ENCODE results near the gene NAA60.

- no peak for TF ChIP-seq FOXK2 (IDR thresholded peaks at IDR 0.05)
- TF ChIP-seq HDGF (IDR thresholded peaks at IDR 0.05; ENCODE audit: borderline replicate concordance): no peak
- TF ChIP-seq BHLHE40 (IDR thresholded peaks at IDR 0.05; ENCODE audit: borderline replicate concordance): no peak
- TF ChIP-seq ELF4 (IDR thresholded peaks at IDR 0.05): peak; percentile 69
- TF ChIP-seq, protein P1, sequence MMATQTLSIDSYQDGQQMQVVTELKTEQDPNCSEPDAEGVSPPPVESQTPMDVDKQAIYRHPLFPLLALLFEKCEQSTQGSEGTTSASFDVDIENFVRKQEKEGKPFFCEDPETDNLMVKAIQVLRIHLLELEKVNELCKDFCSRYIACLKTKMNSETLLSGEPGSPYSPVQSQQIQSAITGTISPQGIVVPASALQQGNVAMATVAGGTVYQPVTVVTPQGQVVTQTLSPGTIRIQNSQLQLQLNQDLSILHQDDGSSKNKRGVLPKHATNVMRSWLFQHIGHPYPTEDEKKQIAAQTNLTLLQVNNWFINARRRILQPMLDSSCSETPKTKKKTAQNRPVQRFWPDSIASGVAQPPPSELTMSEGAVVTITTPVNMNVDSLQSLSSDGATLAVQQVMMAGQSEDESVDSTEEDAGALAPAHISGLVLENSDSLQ (IDR thresholded peaks at IDR 0.05): no peak
- TF ChIP-seq SP1 (IDR thresholded peaks at IDR 0.05): no peak
- no peak for TF ChIP-seq NFRKB (IDR thresholded peaks at IDR 0.05)
- no peak for TF ChIP-seq FOXA1 (IDR thresholded peaks at IDR 0.05)
- TF ChIP-seq FOXM1 (IDR thresholded peaks at IDR 0.05; ENCODE audit: borderline replicate concordance): no peak; the same call in 1 of the 2 replicates
Measured at GRCh38 chr16:3457434-3458252, 14.2 kb downstream of the NAA60 start.

Measured in HEK293T (cell line).